ENCODE data around the gene CSRP3. TPM values are rescaled to one million over a fixed set of nuclear protein-coding genes. Genes with fewer than 3 reads are reported as not detected.

Gene CSRP3
- total RNA-seq, 4 donors from 2014 or later: 2.2 to 300 (median 89.5) TPM

DNA sequence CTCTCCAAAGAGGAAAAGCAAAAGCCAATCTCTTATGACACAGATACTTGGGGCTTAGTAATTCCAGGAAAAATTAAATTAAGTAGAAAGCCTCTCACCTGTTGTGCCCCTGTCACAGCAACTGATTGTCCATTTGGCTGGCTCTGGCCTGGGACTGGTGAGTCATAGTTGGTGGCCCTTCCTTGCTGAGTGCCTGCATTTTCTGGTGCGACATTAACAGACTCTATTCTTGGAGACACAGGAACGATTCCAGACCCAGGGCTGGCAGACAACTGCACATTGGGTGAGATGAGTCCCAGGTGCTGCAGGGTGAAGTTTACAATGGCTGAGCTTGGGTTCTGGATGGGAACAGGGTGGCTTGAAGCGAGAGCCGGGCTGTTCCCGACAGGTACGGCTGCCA is 23.3 kb upstream of the CSRP3 start:
- in situ Hi-C loops (cut with MboI; ENCODE audit: low sequenced_read_pairs in 4 of 4) (no loop called here), intact Hi-C loops (cut with DNase I; ENCODE audit: low total_unique reads) (loop anchor here (10.0 kb wide), 1 partner anchor 470 kb away; no protein-coding TSS in a partner anchor)
- no peak for TF ChIP-seq POLR2A (IDR thresholded peaks at IDR 0.05)
- TF ChIP-seq, protein P1, sequence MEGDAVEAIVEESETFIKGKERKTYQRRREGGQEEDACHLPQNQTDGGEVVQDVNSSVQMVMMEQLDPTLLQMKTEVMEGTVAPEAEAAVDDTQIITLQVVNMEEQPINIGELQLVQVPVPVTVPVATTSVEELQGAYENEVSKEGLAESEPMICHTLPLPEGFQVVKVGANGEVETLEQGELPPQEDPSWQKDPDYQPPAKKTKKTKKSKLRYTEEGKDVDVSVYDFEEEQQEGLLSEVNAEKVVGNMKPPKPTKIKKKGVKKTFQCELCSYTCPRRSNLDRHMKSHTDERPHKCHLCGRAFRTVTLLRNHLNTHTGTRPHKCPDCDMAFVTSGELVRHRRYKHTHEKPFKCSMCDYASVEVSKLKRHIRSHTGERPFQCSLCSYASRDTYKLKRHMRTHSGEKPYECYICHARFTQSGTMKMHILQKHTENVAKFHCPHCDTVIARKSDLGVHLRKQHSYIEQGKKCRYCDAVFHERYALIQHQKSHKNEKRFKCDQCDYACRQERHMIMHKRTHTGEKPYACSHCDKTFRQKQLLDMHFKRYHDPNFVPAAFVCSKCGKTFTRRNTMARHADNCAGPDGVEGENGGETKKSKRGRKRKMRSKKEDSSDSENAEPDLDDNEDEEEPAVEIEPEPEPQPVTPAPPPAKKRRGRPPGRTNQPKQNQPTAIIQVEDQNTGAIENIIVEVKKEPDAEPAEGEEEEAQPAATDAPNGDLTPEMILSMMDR (IDR thresholded peaks at IDR 0.05 in 4 of 5, conservative IDR thresholded peaks at IDR 0.05 in 1 of 5): no peak
- H3K9me3 ChIP-seq: no peaks in the 10 kb centered on the region
- no peaks in the 10 kb centered on the region for H3K27me3 ChIP-seq
- no peak overlapping the region for H3K4me3 ChIP-seq
- ATAC-seq: peak; percentile 97 to 98
- H3K27ac ChIP-seq: peak overlapping the region; percentile 72 to 80 (median 78)
- no peaks in the 10 kb centered on the region for H3K36me3 ChIP-seq
- H3K4me1 ChIP-seq: peaks cover 32 to 61% of the 10 kb centered on the region in 2 donors
- DNase-seq: peak; percentile 83 to 84

DNA sequence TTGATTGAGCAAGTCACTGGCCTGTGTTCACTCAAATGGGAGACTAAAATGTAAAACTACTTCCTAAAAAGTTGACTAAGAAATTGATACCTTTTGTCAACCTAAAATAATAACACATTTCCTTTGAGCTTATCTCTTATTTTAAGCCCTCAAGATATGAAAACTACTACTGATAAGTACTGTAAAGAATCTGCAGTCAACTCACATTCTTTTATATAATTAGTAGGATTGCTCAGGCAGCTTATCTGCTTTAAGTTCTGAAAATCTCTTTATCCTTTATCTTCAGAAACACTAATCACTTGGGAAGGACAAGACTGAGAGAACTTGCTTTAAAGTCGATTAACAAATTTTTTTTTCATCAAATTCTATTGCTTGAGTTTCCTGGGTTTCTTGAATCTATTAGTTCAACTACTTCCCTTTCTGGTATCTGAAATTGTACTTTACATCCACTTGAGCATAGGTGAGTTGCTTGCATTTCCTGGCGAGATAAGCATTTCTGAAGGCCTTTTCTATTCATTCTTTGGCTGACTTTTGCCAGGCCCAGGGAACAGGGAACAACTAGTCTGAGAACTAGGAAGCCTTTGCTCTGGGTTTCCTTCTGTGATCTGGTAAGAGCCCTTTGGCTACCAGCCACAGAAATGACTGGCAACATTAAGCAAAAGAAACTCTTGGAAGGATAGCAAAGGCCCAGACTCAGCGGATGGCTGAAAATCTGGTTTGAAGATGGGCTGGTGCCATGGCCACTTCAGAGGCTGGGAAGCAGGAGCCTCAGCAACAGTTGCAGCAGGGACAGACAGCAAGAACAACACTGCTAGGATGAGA is 19.3 kb upstream of the CSRP3 start:
- H3K27ac ChIP-seq: peak overlapping the region; percentile 86 to 94 (median 90)
- H3K9me3 ChIP-seq: no peaks in the 10 kb centered on the region
- no peaks in the 10 kb centered on the region for H3K36me3 ChIP-seq
- no peaks in the 10 kb centered on the region for H3K27me3 ChIP-seq
- TF ChIP-seq POLR2A (IDR thresholded peaks at IDR 0.05): no peak
- TF ChIP-seq, protein P1 (IDR thresholded peaks at IDR 0.05 in 4 of 5, conservative IDR thresholded peaks at IDR 0.05 in 1 of 5): no peak
- DNase-seq (peak in 1 of 2 donors; percentile 30), ATAC-seq (no peak)
- H3K4me1 ChIP-seq: peaks cover 54 to 56% of the 10 kb centered on the region in 2 donors
- intact Hi-C loops (cut with DNase I; ENCODE audit: low total_unique reads): loop anchor here (10.0 kb wide), 1 partner anchor 474 kb away; no protein-coding TSS in a partner anchor
- in situ Hi-C loops (cut with MboI; ENCODE audit: low sequenced_read_pairs in 4 of 4): no loop called here
- no peak overlapping the region for H3K4me3 ChIP-seq

DNA sequence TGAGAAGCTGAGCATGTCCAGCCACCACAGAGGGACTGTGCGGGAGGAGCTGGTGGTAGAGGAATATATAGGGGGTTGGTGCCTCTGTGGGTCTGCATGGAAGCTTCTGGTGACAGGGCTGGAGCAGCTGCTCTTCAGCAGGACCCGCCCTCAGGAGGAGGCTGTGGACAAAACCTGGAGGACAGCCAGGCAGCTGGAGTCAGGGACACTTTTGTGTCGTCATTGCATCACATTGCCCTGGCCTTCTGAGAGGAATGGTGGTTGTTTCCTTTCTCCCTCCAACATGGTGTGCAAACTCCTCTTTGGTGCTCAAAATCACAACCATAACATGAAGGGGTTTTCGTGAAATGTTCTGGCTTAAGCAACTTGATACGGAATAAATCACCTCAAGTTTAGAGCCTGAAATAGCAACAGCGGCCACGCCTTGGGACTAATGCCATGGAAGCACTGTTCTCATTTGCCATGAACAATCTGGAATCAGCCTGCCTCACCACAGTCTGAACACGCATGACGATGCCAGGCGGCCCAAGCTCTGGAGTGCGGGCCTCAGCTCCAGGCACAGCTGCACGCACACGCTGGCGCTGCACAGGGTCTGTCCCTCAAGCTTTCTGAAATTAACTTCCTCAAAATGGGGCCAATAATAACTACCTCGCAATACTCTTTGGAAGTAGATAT is 17.1 kb upstream of the CSRP3 start:
- Histone ChIP-seq H3K4me1 (peaks cover 38 to 45% of the 10 kb centered on the region in 2 donors), H3K9me3 (no peaks in the 10 kb centered on the region), H3K36me3 (no peaks in the 10 kb centered on the region), H3K27me3 (no peaks in the 10 kb centered on the region), H3K4me3 (peak overlapping the region; percentile 39 to 65 (median 40)), H3K27ac (peak overlapping the region; percentile 86 to 94 (median 90))
- TF ChIP-seq, protein P1 (IDR thresholded peaks at IDR 0.05 in 4 of 5, conservative IDR thresholded peaks at IDR 0.05 in 1 of 5): no peak
- TF ChIP-seq POLR2A (IDR thresholded peaks at IDR 0.05): peak in 1 of 2 donors; percentile 32
- ATAC-seq: peak; percentile 91 to 92
- intact Hi-C loops (cut with DNase I; ENCODE audit: low total_unique reads): loop anchor here (1.0 kb wide), 1 partner anchor 17 kb away; no protein-coding TSS in a partner anchor
- DNase-seq: peak; percentile 80 to 90
- in situ Hi-C loops (cut with MboI; ENCODE audit: low sequenced_read_pairs in 4 of 4): no loop called here

DNA sequence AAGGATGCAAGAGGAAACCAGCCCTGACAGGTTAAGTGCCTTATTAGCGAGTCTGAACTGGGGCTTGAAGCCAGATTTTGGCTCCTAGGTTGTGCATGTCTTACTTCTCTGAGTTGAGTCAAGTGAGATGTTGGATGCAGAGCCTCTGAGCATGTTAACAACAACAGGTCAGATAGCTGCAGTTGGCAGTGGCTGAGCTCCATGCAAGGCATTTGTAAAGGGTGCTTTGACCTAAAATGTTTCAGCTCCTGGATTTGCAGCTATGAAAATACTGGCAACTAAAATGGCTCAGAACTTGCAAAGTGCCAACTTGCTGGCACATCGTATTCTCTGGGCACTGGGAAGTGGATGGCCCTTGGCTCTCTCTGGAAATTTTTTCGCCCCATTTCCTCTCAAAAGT is 16.4 kb upstream of the CSRP3 start:
- Histone ChIP-seq H3K36me3 (no peaks in the 10 kb centered on the region), H3K4me3 (peak overlapping the region; percentile 39 to 65 (median 40)), H3K27me3 (no peaks in the 10 kb centered on the region), H3K27ac (peak overlapping the region; percentile 86 to 94 (median 90)), H3K4me1 (peaks cover 38 to 45% of the 10 kb centered on the region in 2 donors), H3K9me3 (no peaks in the 10 kb centered on the region)
- peak; percentile 50 to 79 for ATAC-seq
- DNase-seq: peak; percentile 46 to 48
- TF ChIP-seq POLR2A (IDR thresholded peaks at IDR 0.05): no peak
- TF ChIP-seq, protein P1 (IDR thresholded peaks at IDR 0.05 in 4 of 5, conservative IDR thresholded peaks at IDR 0.05 in 1 of 5): no peak
- intact Hi-C loops (cut with DNase I; ENCODE audit: low total_unique reads) (loop anchor here (1.0 kb wide), 1 partner anchor 16 kb away; no protein-coding TSS in a partner anchor), in situ Hi-C loops (cut with MboI; ENCODE audit: low sequenced_read_pairs in 4 of 4) (no loop called here)

Data from gastrocnemius medialis (tissue), 4 donors.